BLaER1 treated with 17β-estradiol and CSF1 and Interleukin-3, amounts not matched to agents 10 nM and 100 nM (cell line): ENCODE measurements around the gene STPG3.

Experiments
- H3K27ac ChIP-seq, 11 experiments: shearing (Covaris generic); formaldehyde crosslinking; 2 replicates each; pipeline ENCODE4 v1.8.1; 2022
- H3K27me3 ChIP-seq, 11 experiments: shearing (Covaris generic); formaldehyde crosslinking; 2 replicates each; pipeline ENCODE4 v1.8.1; 2022
- H3K36me3 ChIP-seq, 11 experiments: shearing (Covaris generic); formaldehyde crosslinking; 2 replicates each; pipeline ENCODE4 v1.8.1; 2022
- H3K4me1 ChIP-seq, 10 experiments: shearing (Covaris generic); formaldehyde crosslinking; 2 replicates each; pipeline ENCODE4 v1.8.1; 2022
- H3K4me2 ChIP-seq, 11 experiments: shearing (Covaris generic); formaldehyde crosslinking; 2 replicates each; pipeline ENCODE4 v1.8.1; 2022
- H3K4me3 ChIP-seq, 10 experiments: shearing (Covaris generic); formaldehyde crosslinking; 2 replicates each; pipeline ENCODE4 v1.8.1; 2022
- H3K9ac ChIP-seq, 11 experiments: shearing (Covaris generic); formaldehyde crosslinking; 2 replicates each; pipeline ENCODE4 v1.8.1; 2022
- H3K9me3 ChIP-seq, 11 experiments: shearing (Covaris generic); formaldehyde crosslinking; replicated peaks in 1 of 11; 2 replicates each; pipeline ENCODE4 v1.8.1; 2022
- H4K20me1 ChIP-seq, 11 experiments: shearing (Covaris generic); formaldehyde crosslinking; 2 replicates each; pipeline ENCODE4 v1.8.1; 2022
- Cebpa-rat ChIP-seq, 11 experiments: shearing (Covaris generic); IDR thresholded peaks; 2 replicates each; pipeline ENCODE4 v1.8.1; 2022

The STPG3 gene

GRCh38 chr9:137228506-137228967 is 22.5 kb upstream of the STPG3 start:
- H3K36me3 ChIP-seq: no peaks in the 10 kb centered on the region
- H3K4me1 ChIP-seq: peaks cover 31 to 78% (median 69%) of the 10 kb centered on the region in 10 experiments
- H4K20me1 ChIP-seq: no peaks in the 10 kb centered on the region; a peak in 1 of 22 replicates
- no peak overlapping the region for H3K27ac ChIP-seq
- H3K4me2 ChIP-seq: peak overlapping the region in 10 of 11 experiments; percentile 29 to 85 (median 70); a peak in 18 of 22 replicates
- peak overlapping the region in 4 of 11 experiments; percentile 11 to 55 (median 42); a peak in 5 of 22 replicates for H3K9ac ChIP-seq
- no peak for TF ChIP-seq Cebpa-rat (IDR thresholded peaks at IDR 0.05)
- no peaks in the 10 kb centered on the region for H3K27me3 ChIP-seq
- no peak overlapping the region for H3K4me3 ChIP-seq
- no peaks in the 10 kb centered on the region for H3K9me3 ChIP-seq

DNA sequence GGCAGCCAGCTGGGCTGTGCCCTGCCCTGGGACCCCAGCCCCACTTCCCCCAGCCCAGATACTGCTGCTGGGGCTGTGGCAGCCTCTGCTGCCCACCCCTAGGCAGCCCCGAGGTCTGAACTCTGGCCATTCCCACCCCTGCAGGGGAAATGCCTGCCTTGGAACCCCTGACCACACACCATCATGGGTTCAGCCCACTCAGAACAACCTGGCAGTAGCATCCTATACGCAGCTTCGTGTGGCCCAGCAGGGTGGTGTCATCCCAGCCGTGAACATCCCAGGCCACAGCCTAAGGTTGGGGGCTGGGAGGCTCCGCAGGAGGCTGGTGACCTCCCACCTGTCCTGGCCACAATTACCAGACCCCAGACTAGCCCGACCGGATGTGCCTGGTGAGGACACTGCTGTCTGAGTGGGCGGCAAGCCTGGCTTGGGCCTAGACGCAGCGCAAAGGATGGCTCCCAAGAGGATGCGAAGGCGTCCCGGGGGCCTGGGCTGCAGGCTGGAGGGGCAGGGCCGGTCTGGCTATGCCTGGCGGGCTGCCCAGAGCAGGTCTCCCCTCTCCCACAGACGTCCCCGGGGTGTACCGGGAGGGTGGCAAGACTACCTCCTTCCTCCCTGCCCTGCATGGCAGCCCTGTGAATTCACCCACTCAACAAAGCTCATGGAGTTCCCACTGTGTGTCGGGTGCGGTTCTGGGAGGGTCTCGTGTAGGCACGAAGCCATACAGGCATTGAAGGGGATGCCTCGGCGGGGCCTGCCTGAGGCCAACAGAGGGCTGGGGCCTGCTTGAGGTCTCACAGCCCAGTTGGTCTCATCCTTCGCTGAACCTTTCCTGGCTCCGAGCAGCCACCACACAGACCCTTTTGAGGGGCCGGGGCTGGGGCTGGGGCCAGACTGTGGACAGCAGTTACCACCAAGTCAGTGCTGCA is 21.9 kb upstream of the STPG3 start:
- no peak for TF ChIP-seq Cebpa-rat (IDR thresholded peaks at IDR 0.05)
- peaks cover 29 to 77% (median 67%) of the 10 kb centered on the region in 10 experiments for H3K4me1 ChIP-seq
- H3K36me3 ChIP-seq: no peaks in the 10 kb centered on the region
- H3K9ac ChIP-seq: peak overlapping the region in 8 of 11 experiments; percentile 11 to 55 (median 38); a peak in 9 of 22 replicates
- H3K27ac ChIP-seq: peak overlapping the region in 2 of 11 experiments; percentile 17 to 27; a peak in 4 of 22 replicates
- H4K20me1 ChIP-seq: peaks cover 0 to 2% (median 0%) of the 10 kb centered on the region in 11 experiments; a peak in 4 of 22 replicates
- H3K27me3 ChIP-seq: no peaks in the 10 kb centered on the region
- H3K4me2 ChIP-seq: peak overlapping the region; percentile 29 to 85 (median 66)
- no peak overlapping the region for H3K4me3 ChIP-seq
- no peaks in the 10 kb centered on the region for H3K9me3 ChIP-seq

DNA sequence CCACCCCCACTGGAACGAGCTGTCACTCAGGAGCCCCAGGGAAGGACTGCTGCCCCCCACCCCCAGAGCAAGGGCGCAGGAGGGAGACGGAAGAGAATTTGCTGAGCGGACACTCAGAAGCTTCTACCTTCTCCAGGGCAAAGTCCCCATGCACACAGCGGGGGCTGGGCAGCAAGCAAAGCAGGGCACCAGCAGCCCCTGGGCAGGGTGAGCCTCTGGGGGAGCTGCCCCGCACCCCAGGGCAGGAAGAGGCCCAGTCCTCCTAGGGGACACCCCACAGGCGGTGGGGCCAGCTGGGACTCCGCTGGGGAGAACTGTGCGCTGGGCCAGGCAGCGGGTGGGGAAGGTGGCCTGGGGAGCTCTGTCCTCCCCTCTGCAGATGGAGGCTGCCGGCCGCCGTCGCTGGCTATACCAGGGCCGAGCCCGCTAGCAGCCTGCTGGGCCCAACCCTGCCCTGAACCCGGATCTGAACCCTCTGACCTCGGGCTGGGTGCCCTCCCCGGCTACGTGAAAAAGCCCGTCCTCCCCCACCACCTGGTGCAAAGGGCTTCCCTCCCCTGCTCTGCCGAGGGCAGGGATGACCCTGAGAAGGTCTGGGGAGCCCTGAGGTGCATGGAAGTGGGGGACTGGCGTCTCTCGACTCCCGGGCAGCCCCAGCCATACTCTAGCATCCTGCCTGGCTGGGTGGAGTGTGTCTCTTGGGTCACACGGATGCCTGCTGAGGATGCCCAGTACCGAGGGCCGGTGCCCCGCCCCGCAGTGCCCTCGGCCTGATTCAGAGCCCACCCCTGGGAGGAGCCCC is 21.0 kb upstream of the STPG3 start:
- Histone ChIP-seq H3K9ac (peak overlapping the region in 7 of 11 experiments; percentile 7 to 52 (median 42); a peak in 6 of 22 replicates), H3K27me3 (no peaks in the 10 kb centered on the region), H3K9me3 (no peaks in the 10 kb centered on the region), H3K4me1 (peaks cover 29 to 77% (median 67%) of the 10 kb centered on the region in 10 experiments), H3K4me3 (no peak overlapping the region; a peak in 1 of 20 replicates), H3K27ac (no peak overlapping the region; a peak in 1 of 22 replicates), H3K36me3 (no peaks in the 10 kb centered on the region), H4K20me1 (peaks cover 0 to 10% (median 7%) of the 10 kb centered on the region in 11 experiments; a peak in 16 of 22 replicates), H3K4me2 (peak overlapping the region in 10 of 11 experiments; percentile 29 to 85 (median 70); a peak in 20 of 22 replicates)
- no peak for TF ChIP-seq Cebpa-rat (IDR thresholded peaks at IDR 0.05)

- Histone ChIP-seq H3K4me3 (no peak within 1 kb of the TSS; a peak in 1 of 20 replicates), H3K27ac (no peak within 1 kb of the TSS; a peak in 1 of 22 replicates), H3K4me1 (peaks cover 35 to 77% (median 67%) of the 10 kb centered on the region in 10 experiments), H3K36me3 (no peaks in the 10 kb centered on the region), H3K4me2 (peak within 1 kb of the TSS in 10 of 11 experiments; percentile 29 to 85 (median 70); a peak in 20 of 22 replicates), H4K20me1 (peaks cover 0 to 18% (median 14%) of the 10 kb centered on the region in 11 experiments; a peak in 18 of 22 replicates), H3K9me3 (no peaks in the 10 kb centered on the region), H3K9ac (peak within 1 kb of the TSS in 7 of 11 experiments; percentile 17 to 60 (median 45); a peak in 8 of 22 replicates), H3K27me3 (no peaks in the 10 kb centered on the region)
- TF ChIP-seq Cebpa-rat (IDR thresholded peaks at IDR 0.05): no peak
Measured at GRCh38 chr9:137230705-137231371, 20.2 kb upstream of the STPG3 start, which contains the start of gene SLC34A3. SLC34A3 (plus strand) TSS chr9:137230901; CDS start chr9:137231703, 802 bp downstream.

GRCh38 chr9:137231372-137232039 is 19.6 kb upstream of the STPG3 start:
- Histone ChIP-seq H4K20me1 (peaks cover 0 to 24% (median 19%) of the 10 kb centered on the region in 11 experiments; a peak in 18 of 22 replicates), H3K36me3 (no peaks in the 10 kb centered on the region), H3K9ac (peak overlapping the region in 6 of 11 experiments; percentile 13 to 60 (median 35); a peak in 5 of 22 replicates), H3K4me2 (peak overlapping the region in 8 of 11 experiments; percentile 13 to 51 (median 36); a peak in 9 of 22 replicates), H3K4me3 (no peak overlapping the region), H3K27me3 (no peaks in the 10 kb centered on the region), H3K27ac (0 out of 22 replicates have a peak overlapping the region, but pooled peaks of 1 of the 11 experiments have one; percentile 1), H3K9me3 (no peaks in the 10 kb centered on the region), H3K4me1 (peaks cover 41 to 79% (median 72%) of the 10 kb centered on the region in 10 experiments)
- TF ChIP-seq Cebpa-rat (IDR thresholded peaks at IDR 0.05): no peak

- H4K20me1 ChIP-seq: peaks cover 0 to 29% (median 20%) of the 10 kb centered on the region in 11 experiments; a peak in 18 of 22 replicates
- H3K36me3 ChIP-seq: no peaks in the 10 kb centered on the region
- 0 out of 22 replicates have a peak overlapping the region, but pooled peaks of 1 of the 11 experiments have one; percentile 1 for H3K27ac ChIP-seq
- peak overlapping the region in 8 of 11 experiments; percentile 13 to 60 (median 37); a peak in 10 of 22 replicates for H3K9ac ChIP-seq
- H3K4me2 ChIP-seq: peak overlapping the region in 8 of 11 experiments; percentile 13 to 51 (median 36); a peak in 11 of 22 replicates
- H3K27me3 ChIP-seq: no peaks in the 10 kb centered on the region
- H3K4me3 ChIP-seq: no peak overlapping the region
- no peaks in the 10 kb centered on the region for H3K9me3 ChIP-seq
- no peak for TF ChIP-seq Cebpa-rat (IDR thresholded peaks at IDR 0.05)
- peaks cover 46 to 81% (median 75%) of the 10 kb centered on the region in 10 experiments for H3K4me1 ChIP-seq
Measured at GRCh38 chr9:137232101-137232500, 19.0 kb upstream of the STPG3 start.

DNA sequence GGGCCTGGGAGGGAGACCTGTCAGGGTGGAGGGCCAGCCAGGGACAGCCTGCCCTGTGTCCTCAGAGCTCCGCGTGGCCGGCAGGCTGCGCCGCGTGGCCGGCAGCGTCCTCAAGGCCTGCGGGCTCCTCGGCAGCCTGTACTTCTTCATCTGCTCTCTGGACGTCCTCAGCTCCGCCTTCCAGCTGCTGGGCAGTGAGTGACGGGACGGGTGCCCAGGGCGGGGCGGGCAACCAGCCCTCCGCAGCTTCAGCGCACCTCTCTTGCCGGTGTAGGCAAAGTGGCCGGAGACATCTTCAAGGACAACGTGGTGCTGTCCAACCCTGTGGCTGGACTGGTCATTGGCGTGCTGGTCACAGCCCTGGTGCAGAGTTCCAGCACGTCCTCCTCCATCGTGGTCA is 18.6 kb upstream of the STPG3 start:
- Histone ChIP-seq H4K20me1 (peaks cover 0 to 33% (median 22%) of the 10 kb centered on the region in 11 experiments; a peak in 18 of 22 replicates), H3K36me3 (no peaks in the 10 kb centered on the region), H3K9me3 (no peaks in the 10 kb centered on the region), H3K9ac (peak overlapping the region in 7 of 11 experiments; percentile 13 to 60 (median 36); a peak in 7 of 22 replicates), H3K4me1 (peaks cover 47 to 81% (median 75%) of the 10 kb centered on the region in 10 experiments), H3K4me2 (peak overlapping the region in 7 of 11 experiments; percentile 16 to 51 (median 37); a peak in 7 of 22 replicates), H3K27me3 (no peaks in the 10 kb centered on the region), H3K27ac (no peak overlapping the region), H3K4me3 (no peak overlapping the region)
- TF ChIP-seq Cebpa-rat (IDR thresholded peaks at IDR 0.05): no peak
